HG02840 (cell line): ENCODE measurements around the gene MAP2.
A peak's percentile ranks its signal among the peaks of the same experiment; 100 is the strongest.
"Not testable (repeated sequence)": the region's sequence is repeated elsewhere in the genome, so short reads cannot be mapped to it uniquely, and the experiment has no call there.

Source experiments
- ATAC-seq: cut with Tn5 transposase; IDR thresholded peaks from one replicate; pipeline ENCODE4 v1.9.1; 2021; ENCODE audit warnings: mild to moderate bottlenecking, moderate library complexity, moderate number of reproducible peaks; ENCODE audit not compliant: unreplicated experiment, low FRiP score

MAP2 gene

GRCh38 chr2:209584472-209584871, 160.6 kb downstream of the MAP2 start:
- no peak for ATAC-seq

DNA sequence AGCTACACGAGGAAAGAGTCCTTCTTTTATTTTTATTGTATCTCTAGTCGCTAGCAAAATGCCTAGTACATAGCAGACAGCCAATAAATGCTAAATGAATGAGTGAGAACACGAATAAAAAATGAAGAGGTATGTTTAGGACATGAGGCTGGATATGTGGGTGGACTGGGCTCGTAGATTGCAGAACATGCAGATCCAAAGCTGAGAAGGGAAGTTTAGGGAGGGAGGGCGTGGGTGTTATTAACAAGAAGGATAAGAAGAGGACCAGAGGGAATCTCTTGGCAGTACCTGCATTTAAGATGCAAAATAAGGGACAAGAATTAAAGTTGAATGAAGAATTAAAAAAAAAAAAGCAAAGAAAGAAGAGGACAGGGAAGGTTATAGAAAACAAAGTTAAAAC, 161.1 kb downstream of the MAP2 start:
- no peak for ATAC-seq

- no peak for ATAC-seq
Measured at GRCh38 chr2:209591021-209591420, 167.2 kb downstream of the MAP2 start.

GRCh38 chr2:209592106-209592505, 168.3 kb downstream of the MAP2 start:
- no peak for ATAC-seq

- no peak for ATAC-seq
Measured at GRCh38 chr2:209593930-209594329, 170.1 kb downstream of the MAP2 start.

DNA sequence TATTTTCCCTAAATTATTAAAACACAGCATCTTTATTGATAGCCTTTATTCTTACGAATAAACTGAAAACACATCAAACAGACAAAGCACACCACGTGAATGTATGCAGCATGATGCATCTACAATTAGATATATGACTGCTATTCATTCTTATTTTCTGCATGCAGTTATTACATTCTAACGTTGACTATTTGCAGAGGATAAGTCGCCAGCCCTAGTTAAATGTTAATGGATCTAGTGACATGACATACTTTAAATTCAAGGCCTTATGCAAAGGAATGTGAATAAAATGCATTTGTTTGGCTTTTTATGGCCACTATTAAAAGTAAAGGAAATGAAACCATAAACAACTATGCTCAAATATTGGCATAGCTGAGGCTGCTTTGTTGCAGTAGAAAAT, 172.4 kb downstream of the MAP2 start:
- ATAC-seq = no peak

DNA sequence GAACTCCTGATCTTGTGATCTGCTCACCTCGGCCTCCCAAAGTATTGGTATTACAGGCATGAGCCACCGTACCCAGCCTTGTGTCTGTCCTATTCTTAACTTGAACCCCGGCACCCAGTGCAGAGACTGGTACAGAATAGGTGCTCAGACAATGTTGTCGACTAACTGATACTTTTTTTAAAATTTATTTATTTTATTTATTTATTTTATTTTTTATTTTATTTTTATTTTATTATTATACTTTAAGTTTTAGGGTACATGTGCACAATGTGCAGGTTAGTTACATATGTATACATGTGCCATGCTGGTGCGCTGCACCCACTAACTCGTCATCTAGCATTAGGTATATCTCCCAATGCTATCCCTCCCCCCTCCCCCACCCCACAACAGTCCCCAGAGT, 174.4 kb downstream of the MAP2 start:
- ATAC-seq = not testable (repeated sequence)

DNA sequence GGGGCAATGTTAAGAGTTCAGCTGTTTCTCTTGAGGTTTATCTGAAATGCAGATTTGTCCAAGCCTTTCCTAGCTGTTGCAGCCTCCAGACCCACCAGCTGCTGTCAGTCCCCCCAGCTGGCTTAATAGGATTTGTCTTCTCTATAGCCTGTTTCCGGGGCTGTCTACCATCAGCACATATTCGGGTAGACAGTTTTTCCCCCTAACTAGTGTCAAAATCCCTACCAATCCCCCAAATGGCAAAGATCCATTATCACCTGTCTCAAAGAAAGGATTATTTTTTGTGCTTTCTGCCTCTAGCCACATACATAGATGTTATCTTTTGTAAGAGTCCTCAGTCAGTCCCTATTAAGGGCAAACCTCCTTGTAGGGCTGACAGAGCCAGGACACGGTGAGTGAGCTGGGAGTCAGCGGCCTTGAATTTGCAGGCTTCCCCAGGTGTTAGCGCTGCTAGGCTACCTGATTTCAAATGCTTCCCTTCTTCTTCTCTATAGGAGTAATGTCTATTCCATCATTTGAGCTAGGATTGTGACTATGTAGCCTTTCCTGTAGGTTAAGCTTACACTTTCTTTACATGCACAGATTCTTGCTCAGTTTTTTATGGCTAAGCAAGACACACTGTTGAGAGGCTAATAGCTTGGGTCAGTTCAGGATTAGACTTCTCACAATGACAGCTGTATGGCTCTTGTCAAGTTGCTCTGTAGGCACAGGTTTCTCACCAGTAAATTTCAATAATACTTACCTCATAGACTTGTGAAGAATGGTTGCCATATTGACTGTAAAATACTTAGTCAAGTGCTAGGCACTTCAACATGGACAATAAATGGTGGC, 176.7 kb downstream of the MAP2 start:
- ATAC-seq = no peak

GRCh38 chr2:209601497-209601896, 177.7 kb downstream of the MAP2 start:
- no peak for ATAC-seq

DNA sequence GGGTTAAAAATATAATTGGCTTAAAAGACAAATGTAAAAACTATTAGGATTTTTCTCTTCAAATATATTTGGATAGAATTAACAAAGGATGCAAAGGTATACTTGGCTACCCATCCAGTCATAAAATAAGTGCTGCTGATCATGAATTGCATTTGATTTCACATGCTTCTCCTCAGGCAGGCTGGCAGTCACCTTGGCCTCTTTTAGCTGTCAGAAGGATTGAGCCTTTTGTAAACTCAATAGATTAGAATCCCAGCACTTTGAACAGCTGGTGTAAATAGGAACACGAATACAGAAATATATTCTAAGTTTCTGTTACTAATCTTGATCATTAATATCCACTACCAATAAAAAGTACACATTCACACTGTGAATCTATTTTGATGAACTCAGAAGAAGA, 178.4 kb downstream of the MAP2 start:
- no peak for ATAC-seq

DNA sequence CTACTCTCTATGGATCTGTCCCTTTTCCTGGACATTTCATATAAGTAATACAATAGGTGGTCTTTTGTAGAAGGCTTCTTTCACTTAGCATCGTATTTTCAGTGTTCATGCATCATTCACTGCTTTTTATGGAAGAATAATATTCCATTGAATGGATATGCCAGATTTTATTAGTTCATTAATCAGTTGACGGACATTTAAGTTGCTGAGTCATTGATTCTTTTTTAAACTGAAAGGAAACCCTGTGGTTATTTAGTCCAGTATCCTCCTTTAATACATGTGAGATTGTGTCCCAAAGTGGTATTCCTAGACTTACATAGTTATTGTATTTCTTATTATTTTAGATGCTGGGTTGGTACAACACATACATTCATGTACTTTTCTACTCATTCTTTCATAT, 185.7 kb downstream of the MAP2 start:
- ATAC-seq = no peak

DNA sequence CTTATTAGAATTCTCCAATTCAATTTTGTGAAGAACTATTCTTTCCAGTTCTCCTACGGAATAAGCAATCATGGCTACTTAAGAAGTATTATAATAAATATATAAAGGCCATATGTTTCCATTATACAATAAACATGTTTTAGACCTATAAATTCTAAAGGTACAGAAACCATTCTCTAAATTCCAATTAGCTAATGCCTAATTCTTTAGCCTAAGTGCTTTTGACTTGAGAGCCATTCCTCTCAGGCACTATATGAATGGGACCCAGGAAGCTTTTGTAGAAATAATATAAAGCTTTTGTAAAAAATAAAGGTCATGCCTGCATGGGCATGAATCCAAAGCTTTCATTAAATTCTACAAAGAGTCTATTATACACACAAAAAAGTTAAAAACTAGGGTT, 186.8 kb downstream of the MAP2 start:
- ATAC-seq = no peak

- no peak for ATAC-seq
Measured at GRCh38 chr2:209613649-209614305, 189.9 kb downstream of the MAP2 start.

- no peak for ATAC-seq
Measured at GRCh38 chr2:209614690-209615369, 191.0 kb downstream of the MAP2 start.

DNA sequence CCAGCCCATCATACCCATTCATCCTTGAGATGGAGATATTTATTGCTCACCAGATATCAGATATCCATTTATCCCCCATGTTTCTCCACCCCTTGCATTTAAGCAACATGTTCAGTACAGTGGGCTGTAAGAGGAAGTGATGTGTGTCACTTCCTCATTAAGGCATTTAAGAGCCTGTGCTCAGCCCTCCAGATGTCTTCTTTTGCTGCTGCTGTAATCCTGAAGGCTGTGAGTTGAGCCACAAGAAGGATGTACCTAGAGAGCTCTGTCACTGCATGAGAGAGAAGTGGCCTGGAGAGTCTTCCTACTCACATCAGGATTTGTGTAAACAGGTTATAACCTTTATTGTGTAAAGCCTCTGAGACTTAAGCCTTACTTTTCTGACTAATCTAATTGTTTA, 195.9 kb downstream of the MAP2 start:
- peak; percentile 55 for ATAC-seq

DNA sequence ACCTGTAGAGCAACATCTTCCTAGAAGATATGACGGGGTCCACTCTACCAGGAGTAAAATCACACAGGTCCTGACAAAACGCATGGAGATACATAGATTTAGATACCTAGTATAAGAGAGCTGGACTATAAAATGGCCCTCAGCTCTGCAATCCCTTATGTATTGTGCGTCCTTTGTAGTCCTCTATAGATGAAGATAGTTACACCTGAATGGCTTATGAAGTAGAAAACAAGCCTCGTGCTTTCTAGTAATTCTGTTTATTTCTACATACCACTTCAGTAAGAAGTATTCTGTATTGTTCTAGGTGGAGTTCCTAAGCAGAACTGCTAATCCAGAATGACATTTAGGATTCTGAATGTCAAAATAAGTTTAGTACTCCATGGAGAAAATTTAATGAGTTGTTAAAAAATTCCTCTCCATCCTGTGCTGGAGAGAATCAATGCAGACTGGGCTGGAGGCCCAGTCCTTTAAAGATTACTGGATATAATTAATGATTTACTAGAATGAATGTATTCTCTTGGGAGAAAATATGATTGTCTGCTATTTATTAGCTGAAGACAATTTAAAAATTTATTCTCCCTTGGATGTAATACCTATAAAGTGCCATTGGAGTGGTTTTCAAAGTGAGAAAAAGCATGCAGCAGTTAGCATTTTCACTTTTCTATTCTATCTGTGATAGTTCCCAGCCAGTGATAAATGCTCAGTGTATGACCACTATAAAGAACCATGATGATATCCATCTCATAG, 200.5 kb downstream of the MAP2 start:
- no peak for ATAC-seq

DNA sequence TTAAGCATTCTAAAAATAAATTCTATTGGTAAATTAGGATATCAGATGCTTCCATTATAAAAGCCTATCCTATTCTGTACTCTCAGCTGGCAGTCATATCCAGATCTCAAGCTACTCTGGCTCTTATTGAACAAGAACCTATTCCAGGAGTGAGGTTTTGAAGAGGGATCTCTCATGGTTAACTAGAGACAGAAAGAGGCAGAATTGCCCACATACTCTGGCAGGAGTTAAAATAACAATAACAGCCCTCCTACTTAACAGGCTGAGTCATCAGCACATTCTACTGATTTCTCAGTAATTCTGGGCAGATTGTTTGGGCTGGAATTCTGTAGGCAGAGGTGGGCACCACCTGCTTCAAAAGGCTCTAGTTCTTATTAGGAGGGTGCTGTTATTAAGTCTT, 205.8 kb downstream of the MAP2 start:
- ATAC-seq = no peak

- no peak for ATAC-seq
Measured at GRCh38 chr2:209633911-209634310, 210.1 kb downstream of the MAP2 start.

- no peak for ATAC-seq
Measured at GRCh38 chr2:209636076-209636475, 212.2 kb downstream of the MAP2 start.

GRCh38 chr2:209637293-209637692, 213.4 kb downstream of the MAP2 start:
- no peak for ATAC-seq

GRCh38 chr2:209638346-209638745, 214.5 kb downstream of the MAP2 start:
- ATAC-seq = no peak
